Activated CD4-positive, alpha-beta memory T cell treated with anti-CD3 and anti-CD28 coated beads for 36 hours (primary cell): ENCODE results near the gene CHRNE. TPM values are rescaled to one million over a fixed set of nuclear protein-coding genes. Genes with fewer than 3 reads are reported as not detected.
A peak's percentile ranks its signal among the peaks of the same experiment; 100 is the strongest.

Experiments used
- CTCF ChIA-PET: fragments of 350-600 bp; sonication (Branson Sonifier 250); formaldehyde crosslinking; loops from one replicate; lab custom pipeline; 2021; ENCODE audit warnings: antibody characterized with exemption, inconsistent platforms; lab: Charles Lee
- POLR2A ChIA-PET: fragments of 350-600 bp; sonication (Branson Sonifier 250); formaldehyde crosslinking; loops from one replicate; lab custom pipeline; 2021; ENCODE audit warnings: antibody characterized with exemption; lab: Charles Lee
- DNase-seq: peaks from one replicate; pipeline ENCODE4 v3.0.0-alpha.2; 2020
- H3K27ac Mint-ChIP-seq: one replicate; pipeline ENCODE4 v1.8.0; 2021; ENCODE audit warnings: mixed read lengths
- H3K27me3 Mint-ChIP-seq: one replicate; pipeline ENCODE4 v1.8.0; 2021; ENCODE audit warnings: mixed read lengths
- H3K36me3 Mint-ChIP-seq: one replicate; pipeline ENCODE4 v1.8.0; 2021; ENCODE audit warnings: mixed read lengths
- H3K4me1 Mint-ChIP-seq: one replicate; pipeline ENCODE4 v1.8.0; 2021; ENCODE audit warnings: low read depth, mixed read lengths
- H3K4me3 Mint-ChIP-seq: one replicate; pipeline ENCODE4 v1.8.0; 2021; ENCODE audit warnings: mild to moderate bottlenecking, mixed read lengths
- H3K9me3 Mint-ChIP-seq: one replicate; pipeline ENCODE4 v1.8.0; 2021; ENCODE audit warnings: mixed read lengths
- intact Hi-C: fragments of 100-400 bp; cut with micrococcal nuclease; formaldehyde crosslinking; loops from one replicate; pipeline ENCODE4 v1.15.1; 2023
- total RNA-seq, 2 experiments: library from RNA; stranded (reverse); gene quantifications; one replicate each; pipeline ENCODE4 v1.2.3, GENCODE V29; 2021

Gene CHRNE
- total RNA-seq, 2 experiments from 2014 or later = 0.45 to 0.56 TPM

- peaks cover 58% of the 10 kb centered on the region for H3K4me1 Mint-ChIP-seq
These were observed 43.5 kb upstream of the CHRNE start for GRCh38 chr17:4946312-4946976.

GRCh38 chr17:4945944-4946280 is 43.0 kb upstream of the CHRNE start:
- Mint-ChIP-seq H3K4me1 (peaks cover 56% of the 10 kb centered on the region), H3K4me3 (peak overlapping the region; percentile 90), H3K9me3 (no peaks in the 10 kb centered on the region), H3K27me3 (no peaks in the 10 kb centered on the region), H3K27ac (peak overlapping the region; percentile 95), H3K36me3 (peaks cover 62% of the 10 kb centered on the region)
- intact Hi-C loops = loop anchor here (5.0 to 10.0 kb wide), 4 partner anchors 214 to 801 kb away; partner anchors contain the start of genes CYB5D2, DERL2, MED11 and MIS12
- CTCF ChIA-PET = interaction anchor here (2.3 kb wide), 1 partner anchor 21 kb away, joined by 10 read pairs; the partner anchor contains the start of gene SPAG7
- DNase-seq = no peak
- POLR2A ChIA-PET = interaction anchor here (1.2 to 21.0 kb wide), 5 partner anchors 13 to 46 kb away, joined by 3 to 346 read pairs (median 4); partner anchors contain the start of genes C17orf107 and SPAG7

More at GRCh38 chr17:4946312-4946976, 43.5 kb upstream of the CHRNE start:
- Mint-ChIP-seq H3K36me3 (peaks cover 57% of the 10 kb centered on the region), H3K9me3 (no peaks in the 10 kb centered on the region), H3K4me3 (peak overlapping the region; percentile 90), H3K27ac (peak overlapping the region; percentile 95), H3K27me3 (no peaks in the 10 kb centered on the region)
- POLR2A ChIA-PET = interaction anchor here (1.3 to 21.0 kb wide), 4 partner anchors 13 to 46 kb away, joined by 3 to 346 read pairs (median 8); partner anchors contain the start of genes C17orf107 and SPAG7
- CTCF ChIA-PET = interaction anchor here (2.3 kb wide), 1 partner anchor 20 kb away, joined by 10 read pairs; the partner anchor contains the start of gene SPAG7
- no peak for DNase-seq
- intact Hi-C loops = loop anchor here (5.0 to 10.0 kb wide), 4 partner anchors 214 to 802 kb away; partner anchors contain the start of genes CYB5D2, DERL2, MED11 and MIS12

- peak overlapping the region; percentile 90 for H3K4me3 Mint-ChIP-seq
- ChIA-PET POLR2A (interaction anchor here (1.1 to 21.0 kb wide), 7 partner anchors 8 to 45 kb away, joined by 3 to 346 read pairs (median 4); partner anchors contain the start of genes C17orf107 and SPAG7), CTCF (interaction anchor here (2.3 kb wide), 1 partner anchor 21 kb away, joined by 10 read pairs; the partner anchor contains the start of gene SPAG7)
- peaks cover 66% of the 10 kb centered on the region for H3K36me3 Mint-ChIP-seq
- peaks cover 52% of the 10 kb centered on the region for H3K4me1 Mint-ChIP-seq
- no peaks in the 10 kb centered on the region for H3K9me3 Mint-ChIP-seq
- H3K27me3 Mint-ChIP-seq = no peaks in the 10 kb centered on the region
- intact Hi-C loops = loop anchor here (5.0 to 10.0 kb wide), 4 partner anchors 213 to 801 kb away; partner anchors contain the start of genes CYB5D2, DERL2, MED11 and MIS12
- peak; percentile 94 for DNase-seq
- H3K27ac Mint-ChIP-seq = peak overlapping the region; percentile 95
These were observed 42.5 kb upstream of the CHRNE start for GRCh38 chr17:4945176-4945943.

GRCh38 chr17:4944554-4945175 is 41.8 kb upstream of the CHRNE start:
- H3K27me3 Mint-ChIP-seq = peaks cover 1% of the 10 kb centered on the region
- peak overlapping the region; percentile 90 for H3K4me3 Mint-ChIP-seq
- peak overlapping the region; percentile 95 for H3K27ac Mint-ChIP-seq
- POLR2A ChIA-PET = interaction anchor here (1.1 to 21.0 kb wide), 5 partner anchors 9 to 45 kb away, joined by 3 to 346 read pairs (median 3); partner anchors contain the start of gene SPAG7
- CTCF ChIA-PET = no interaction called here
- DNase-seq = peak; percentile 51
- peaks cover 71% of the 10 kb centered on the region for H3K36me3 Mint-ChIP-seq
- intact Hi-C loops = loop anchor here (5.0 to 10.0 kb wide), 5 partner anchors 43 to 800 kb away; partner anchors contain the start of genes CAMTA2, CYB5D2, DERL2 and MED11
- H3K9me3 Mint-ChIP-seq = no peaks in the 10 kb centered on the region
- peaks cover 52% of the 10 kb centered on the region for H3K4me1 Mint-ChIP-seq

GRCh38 chr17:4944163-4944553 is 41.3 kb upstream of the CHRNE start:
- peak; percentile 72 for DNase-seq
- CTCF ChIA-PET = no interaction called here
- POLR2A ChIA-PET = interaction anchor here (1.1 to 21.0 kb wide), 3 partner anchors 9 to 44 kb away, joined by 3 to 346 read pairs (median 4); partner anchors contain the start of gene SPAG7
- H3K36me3 Mint-ChIP-seq = peaks cover 73% of the 10 kb centered on the region
- H3K27ac Mint-ChIP-seq = peak overlapping the region; percentile 95
- H3K4me3 Mint-ChIP-seq = peak overlapping the region; percentile 90
- H3K9me3 Mint-ChIP-seq = no peaks in the 10 kb centered on the region
- intact Hi-C loops = loop anchor here (5.0 to 10.0 kb wide), 2 partner anchors 43 to 799 kb away; partner anchors contain the start of genes CAMTA2, CYB5D2 and ZZEF1
- H3K4me1 Mint-ChIP-seq = peaks cover 53% of the 10 kb centered on the region
- peaks cover 1% of the 10 kb centered on the region for H3K27me3 Mint-ChIP-seq

GRCh38 chr17:4942760-4943508 is 40.0 kb upstream of the CHRNE start:
- ChIA-PET CTCF (no interaction called here), POLR2A (interaction anchor here (21.0 kb wide), 1 partner anchor 23 kb away, joined by 346 read pairs; the partner anchor contains the start of gene SPAG7)
- peak overlapping the region; percentile 90 for H3K4me3 Mint-ChIP-seq
- no peaks in the 10 kb centered on the region for H3K9me3 Mint-ChIP-seq
- no peak for DNase-seq
- H3K4me1 Mint-ChIP-seq = peaks cover 63% of the 10 kb centered on the region
- peaks cover 83% of the 10 kb centered on the region for H3K36me3 Mint-ChIP-seq
- peak overlapping the region; percentile 95 for H3K27ac Mint-ChIP-seq
- intact Hi-C loops = loop anchor here (5.0 to 10.0 kb wide), 2 partner anchors 44 to 798 kb away; partner anchors contain the start of genes CAMTA2, CYB5D2 and ZZEF1
- peaks cover 1% of the 10 kb centered on the region for H3K27me3 Mint-ChIP-seq

- intact Hi-C loops = loop anchor here (2.0 to 10.0 kb wide), 6 partner anchors 38 to 796 kb away; partner anchors contain the start of genes ARRB2, CAMTA2, CHRNE and CYB5D2
- ChIA-PET CTCF (interaction anchor here (1.6 to 2.1 kb wide), 2 partner anchors 26 to 42 kb away, joined by 5 read pairs; partner anchors contain the start of genes C17orf107 and SPAG7), POLR2A (interaction anchor here (1.0 to 21.0 kb wide), 4 partner anchors 9 to 56 kb away, joined by 3 to 346 read pairs (median 35); partner anchors contain the start of genes ENO3, INCA1, KIF1C and PFN1)
- peaks cover 72% of the 10 kb centered on the region for H3K36me3 Mint-ChIP-seq
- no peaks in the 10 kb centered on the region for H3K9me3 Mint-ChIP-seq
- H3K4me3 Mint-ChIP-seq = peak overlapping the region; percentile 90
- peak overlapping the region; percentile 95 for H3K27ac Mint-ChIP-seq
- no peak for DNase-seq
- peaks cover 58% of the 10 kb centered on the region for H3K4me1 Mint-ChIP-seq
- H3K27me3 Mint-ChIP-seq = peaks cover 1% of the 10 kb centered on the region
These were observed 38.4 kb upstream of the CHRNE start for GRCh38 chr17:4941319-4941610.

- POLR2A ChIA-PET = interaction anchor here (0.6 to 21.0 kb wide), 12 partner anchors 9 to 481 kb away, joined by 3 to 346 read pairs (median 6); partner anchors contain the start of genes C17orf107, CAMTA2, ENO3 and INCA1
- Mint-ChIP-seq H3K27me3 (peaks cover 1% of the 10 kb centered on the region), H3K4me3 (peak overlapping the region; percentile 90), H3K9me3 (no peaks in the 10 kb centered on the region), H3K36me3 (peaks cover 70% of the 10 kb centered on the region), H3K4me1 (peaks cover 55% of the 10 kb centered on the region), H3K27ac (peak overlapping the region; percentile 95)
- DNase-seq = peak; percentile 70
- intact Hi-C loops = loop anchor here (1.0 to 10.0 kb wide), 8 partner anchors 8 to 796 kb away; partner anchors contain the start of genes ARRB2, CAMTA2, CHRNE and CYB5D2
- CTCF ChIA-PET = interaction anchor here (0.8 to 2.4 kb wide), 14 partner anchors 11 to 231 kb away, joined by 3 to 13 read pairs (median 4); partner anchors contain the start of genes C17orf107, CHRNE, GLTPD2 and SPAG7
These were observed 37.8 kb upstream of the CHRNE start for GRCh38 chr17:4940555-4941318.

GRCh38 chr17:4939796-4940554 is 37.1 kb upstream of the CHRNE start, which contains the start of the genes RNF167 and SLC25A11:
TSS of gene RNF167 (plus strand) at chr17:4940268. CDS start at chr17:4940910, 642 bp downstream.
TSS of gene SLC25A11 (minus strand) at chr17:4940046. CDS start at chr17:4939910, 136 bp downstream.
- intact Hi-C loops = loop anchor here (1.0 to 10.0 kb wide), 9 partner anchors 8 to 795 kb away; partner anchors contain the start of genes ARRB2, CAMTA2, CHRNE and CYB5D2
- ChIA-PET POLR2A (interaction anchor here (0.6 to 21.0 kb wide), 12 partner anchors 10 to 481 kb away, joined by 3 to 346 read pairs (median 6); partner anchors contain the start of genes C17orf107, CAMTA2, ENO3 and INCA1), CTCF (interaction anchor here (0.8 to 2.4 kb wide), 16 partner anchors 11 to 230 kb away, joined by 3 to 13 read pairs (median 4); partner anchors contain the start of genes C17orf107, CAMTA2, CHRNE and GLTPD2)
- peak within 1 kb of the TSS; percentile 90 for H3K4me3 Mint-ChIP-seq
- peaks cover 1% of the 10 kb centered on the region for H3K27me3 Mint-ChIP-seq
- peaks cover 47% of the 10 kb centered on the region for H3K4me1 Mint-ChIP-seq
- peak within 1 kb of the TSS; percentile 95 for H3K27ac Mint-ChIP-seq
- no peaks in the 10 kb centered on the region for H3K9me3 Mint-ChIP-seq
- DNase-seq = peak; percentile 97
- peaks cover 64% of the 10 kb centered on the region for H3K36me3 Mint-ChIP-seq
